Measurements from ENCODE around the gene MDFI.

MDFI gene

GRCh38 chr6:41652866-41653652 is 14.8 kb downstream of the MDFI start:
- Histone ChIP-seq H3K4me3 (replicated peaks; ENCODE audit: insufficient read depth, low read length) (no peak overlapping the region), H3K27ac (replicated peaks) (no peak overlapping the region), H3K27me3 (ENCODE audit: insufficient read depth, poor library complexity, severe bottlenecking) (peaks cover 4% of the 10 kb centered on the region)
- no peak for DNase-seq (ENCODE audit: low read depth in 1 of 2, low spot score in 1 of 2)
- TF ChIP-seq POLR2AphosphoS5 (IDR thresholded peaks at IDR 0.05; ENCODE audit: low read depth) (no peak), GABPA (IDR thresholded peaks at IDR 0.05; ENCODE audit: low read depth) (no peak), CTCF (IDR thresholded peaks at IDR 0.05; ENCODE audit: insufficient read depth, low read length) (no peak), REST (IDR thresholded peaks at IDR 0.05; ENCODE audit: insufficient replicate concordance, low read depth) (no peak), SPI1 (IDR thresholded peaks at IDR 0.05; ENCODE audit: borderline replicate concordance, low read depth) (no peak)

GRCh38 chr6:41653691-41654090 is 15.4 kb downstream of the MDFI start:
- no peak for DNase-seq (ENCODE audit: low read depth in 1 of 2, low spot score in 1 of 2)
- peaks cover 4% of the 10 kb centered on the region for H3K27me3 ChIP-seq (ENCODE audit: insufficient read depth, poor library complexity, severe bottlenecking)
- H3K27ac ChIP-seq (replicated peaks) = no peak overlapping the region
- no peak overlapping the region for H3K4me3 ChIP-seq (replicated peaks; ENCODE audit: insufficient read depth, low read length)
- TF ChIP-seq CTCF (IDR thresholded peaks at IDR 0.05; ENCODE audit: insufficient read depth, low read length) (no peak), SPI1 (IDR thresholded peaks at IDR 0.05; ENCODE audit: borderline replicate concordance, low read depth) (no peak), REST (IDR thresholded peaks at IDR 0.05; ENCODE audit: insufficient replicate concordance, low read depth) (no peak), POLR2AphosphoS5 (IDR thresholded peaks at IDR 0.05; ENCODE audit: low read depth) (no peak), GABPA (IDR thresholded peaks at IDR 0.05; ENCODE audit: low read depth) (no peak)

GRCh38 chr6:41654151-41654697 is 16.0 kb downstream of the MDFI start:
- H3K27ac ChIP-seq (replicated peaks) = no peak overlapping the region
- H3K4me3 ChIP-seq (replicated peaks; ENCODE audit: insufficient read depth, low read length) = no peak overlapping the region
- no peak for DNase-seq (ENCODE audit: low read depth in 1 of 2, low spot score in 1 of 2)
- TF ChIP-seq POLR2AphosphoS5 (IDR thresholded peaks at IDR 0.05; ENCODE audit: low read depth) (no peak), GABPA (IDR thresholded peaks at IDR 0.05; ENCODE audit: low read depth) (no peak), CTCF (IDR thresholded peaks at IDR 0.05; ENCODE audit: insufficient read depth, low read length) (no peak), SPI1 (IDR thresholded peaks at IDR 0.05; ENCODE audit: borderline replicate concordance, low read depth) (no peak), REST (IDR thresholded peaks at IDR 0.05; ENCODE audit: insufficient replicate concordance, low read depth) (no peak)
- peaks cover 4% of the 10 kb centered on the region for H3K27me3 ChIP-seq (ENCODE audit: insufficient read depth, poor library complexity, severe bottlenecking)

Data from HL-60 (cell line).